Frontal cortex (tissue), 4 donors: ENCODE data around the gene ZMIZ1. TPM values are rescaled to one million over a fixed set of nuclear protein-coding genes. Genes with fewer than 3 reads are reported as not detected.

Source experiments
- DNase-seq, 2 donors: peaks; one replicate each; pipeline ENCODE4 v3.0.0; 2012; ENCODE audit warnings: low spot score in 2 of 2
- FAIRE-seq: peaks from 2 replicates; lab custom pipeline; 2012; peaks lifted over from hg19 to GRCh38; lab: Jason Lieb, UNC
- total RNA-seq: library from RNA; depleted of rRNA; stranded (reverse); fragments of >200 nt; gene quantifications from one replicate; pipeline ENCODE4 v1.2.3, GENCODE V29; 2014
- donor health status: control.
- donor health status: control.
- donor health status: control.

Gene ZMIZ1
- total RNA-seq, 1 donor from 2014 or later, result 19.6 TPM

DNA sequence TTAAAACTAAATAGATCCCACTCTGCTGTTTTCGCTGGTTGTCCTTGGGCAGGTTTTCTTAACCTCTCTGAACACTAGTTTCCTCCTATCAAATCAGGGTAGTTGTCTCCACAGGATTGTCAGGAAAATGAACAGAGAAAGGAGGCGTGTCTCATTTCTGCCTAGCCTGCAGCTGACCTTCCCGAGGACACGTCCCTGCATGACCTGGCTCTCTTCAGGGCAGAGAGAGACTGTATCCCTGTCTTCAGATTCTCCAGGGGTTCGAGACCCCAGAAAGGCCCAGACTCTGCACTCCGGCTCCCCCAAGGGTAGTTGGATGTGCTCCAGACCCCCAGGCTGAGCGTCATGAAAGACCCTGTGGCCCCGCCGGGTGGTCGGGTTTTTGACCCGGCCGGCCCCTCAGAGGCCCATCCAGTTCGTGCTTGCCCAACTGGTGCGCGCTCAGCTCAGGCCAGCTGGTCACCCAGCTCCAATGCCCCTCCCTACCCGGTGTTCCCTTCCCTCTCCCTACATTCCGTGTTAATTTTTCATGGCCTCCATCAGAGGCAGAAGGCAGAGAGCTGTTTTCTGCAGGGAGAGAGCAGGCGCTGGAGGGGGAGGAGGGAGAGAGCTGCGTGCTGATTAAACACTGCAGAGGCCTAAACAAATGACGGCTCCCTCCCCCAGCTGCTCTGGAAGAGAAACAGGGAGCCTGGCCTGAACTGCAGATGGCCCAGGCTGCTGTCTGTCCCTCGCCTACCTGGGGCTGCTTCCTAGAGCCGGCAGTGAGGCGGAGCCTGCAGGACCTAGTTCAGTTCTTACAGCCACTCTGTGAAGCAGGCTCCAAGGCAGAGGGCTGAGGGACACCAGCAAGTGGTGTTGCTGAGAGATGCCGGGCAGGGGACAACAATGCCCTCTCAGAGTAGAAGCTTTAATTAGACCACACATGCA lies 192.3 kb downstream of the ZMIZ1 start:
- no peak for FAIRE-seq
- no peak for DNase-seq

DNA sequence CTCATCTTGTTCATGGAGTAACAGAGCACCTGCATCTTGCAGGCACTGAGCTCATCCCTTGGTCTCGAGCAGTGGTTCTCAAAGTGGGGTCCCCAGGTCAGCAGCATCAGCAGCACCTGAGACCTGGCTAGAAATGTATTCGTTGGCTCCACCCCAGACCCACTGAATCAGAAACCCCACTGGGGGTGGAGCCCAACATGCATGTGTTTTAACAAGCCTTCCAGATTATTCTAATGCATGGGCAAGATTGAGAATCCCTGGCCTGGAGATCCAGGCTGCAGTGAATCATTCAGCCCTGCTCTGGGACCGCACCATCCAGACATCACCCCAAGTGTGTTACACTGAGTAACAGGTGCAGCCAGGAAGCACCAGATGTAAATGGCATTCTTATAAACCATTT lies 193.4 kb downstream of the ZMIZ1 start:
- no peak for FAIRE-seq

DNA sequence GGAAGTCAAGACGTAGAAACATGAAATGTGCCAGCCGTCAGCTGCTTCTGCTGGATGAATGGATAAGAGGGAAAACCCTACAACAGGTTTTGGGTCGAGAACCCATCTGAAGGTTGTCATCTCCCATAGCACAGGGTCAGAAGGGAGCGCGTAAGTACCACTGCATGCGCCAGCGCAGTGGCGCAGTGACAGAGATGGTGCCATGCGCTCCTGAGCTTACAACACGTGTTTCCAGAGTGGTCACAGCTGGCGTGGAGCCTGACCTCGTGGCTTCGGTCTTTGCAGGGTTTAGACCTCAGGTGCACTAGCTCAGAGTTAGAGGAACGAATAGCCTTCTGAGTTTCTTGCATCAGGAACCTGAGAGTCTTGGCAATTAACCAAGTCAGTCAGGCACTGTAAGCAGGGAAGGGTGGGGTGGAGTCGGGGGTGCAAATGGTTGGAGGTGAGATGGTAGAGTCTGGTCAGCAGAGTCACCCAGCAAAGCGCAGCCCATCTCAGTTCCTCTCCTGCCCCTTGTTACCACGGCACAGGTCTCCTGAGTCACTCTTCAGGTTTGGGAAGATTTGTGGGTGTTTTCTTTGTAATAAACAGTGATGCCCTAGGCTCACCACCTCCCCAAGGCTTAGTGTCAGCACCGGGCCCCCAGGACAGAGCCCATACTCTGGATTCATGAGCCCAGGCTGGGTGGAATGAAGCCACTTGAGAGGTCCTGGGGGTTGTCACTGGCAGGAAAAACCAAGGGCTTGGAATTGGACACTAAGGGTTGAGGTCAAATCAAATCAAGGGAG lies 194.4 kb downstream of the ZMIZ1 start:
- DNase-seq (no peak), FAIRE-seq (no peak)

More for the DNA sequence above, 193.4 kb downstream of the ZMIZ1 start:
- no peak for DNase-seq

DNA sequence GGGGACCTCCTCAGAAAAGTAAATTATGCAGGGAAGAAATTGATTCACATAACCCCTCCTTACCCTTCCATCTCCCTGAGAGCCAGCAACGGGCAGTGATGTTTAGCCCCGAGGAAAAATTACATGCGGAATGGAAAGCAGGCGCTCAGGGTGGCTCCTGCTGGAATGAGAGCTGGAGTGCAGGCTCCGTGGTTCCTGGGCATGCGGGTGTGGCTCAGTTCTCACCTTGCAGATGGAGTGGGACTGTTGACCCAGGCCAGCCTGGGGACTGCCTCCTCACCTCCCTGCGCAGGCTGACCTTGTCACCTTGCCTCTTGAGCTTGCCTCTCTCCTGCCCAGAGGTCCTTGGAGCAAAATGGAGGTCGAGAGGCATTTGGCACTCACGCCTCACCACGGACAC lies 195.2 kb downstream of the ZMIZ1 start:
- DNase-seq (no peak), FAIRE-seq (no peak)

DNA sequence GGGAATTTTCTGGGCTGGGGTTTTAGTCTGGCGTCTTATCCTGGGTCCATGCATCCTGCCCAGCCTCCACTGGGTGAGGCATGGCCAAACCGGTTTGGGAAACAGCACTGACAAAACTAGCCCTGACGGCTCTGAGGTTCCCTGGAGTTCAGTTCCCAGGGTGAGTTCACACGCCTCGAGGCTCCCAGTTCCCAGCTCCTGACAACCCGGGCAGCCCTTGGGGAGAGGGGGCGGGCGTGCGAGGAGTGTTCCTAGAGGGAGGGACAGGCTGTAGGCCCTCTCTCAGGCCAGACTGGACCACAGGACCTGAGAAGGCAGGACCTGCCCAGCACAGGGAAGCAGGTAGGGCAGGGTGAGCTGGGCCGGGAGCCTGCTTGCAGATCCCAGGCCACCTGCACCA lies 196.2 kb downstream of the ZMIZ1 start:
- DNase-seq (no peak), FAIRE-seq (no peak)

DNA sequence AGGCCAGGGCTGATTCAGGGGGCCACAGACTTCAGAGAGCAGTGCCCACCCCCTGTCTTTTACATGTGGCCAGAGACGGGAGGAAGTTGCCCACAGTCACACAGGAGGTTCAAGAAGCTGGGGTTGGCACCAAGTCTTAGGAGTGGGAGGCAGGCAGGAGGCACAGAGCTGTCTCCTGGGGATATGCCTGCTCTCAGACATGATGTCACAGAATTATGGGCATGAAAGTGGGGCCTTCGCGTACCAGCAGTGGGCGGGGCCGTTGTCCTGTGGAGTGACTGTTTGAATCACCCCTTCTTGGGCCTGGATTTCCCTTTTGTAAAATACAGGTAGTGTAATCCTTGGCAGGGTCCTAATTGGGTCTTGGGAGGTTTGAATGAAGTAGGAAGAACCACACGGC lies 197.3 kb downstream of the ZMIZ1 start:
- no peak for FAIRE-seq

DNA sequence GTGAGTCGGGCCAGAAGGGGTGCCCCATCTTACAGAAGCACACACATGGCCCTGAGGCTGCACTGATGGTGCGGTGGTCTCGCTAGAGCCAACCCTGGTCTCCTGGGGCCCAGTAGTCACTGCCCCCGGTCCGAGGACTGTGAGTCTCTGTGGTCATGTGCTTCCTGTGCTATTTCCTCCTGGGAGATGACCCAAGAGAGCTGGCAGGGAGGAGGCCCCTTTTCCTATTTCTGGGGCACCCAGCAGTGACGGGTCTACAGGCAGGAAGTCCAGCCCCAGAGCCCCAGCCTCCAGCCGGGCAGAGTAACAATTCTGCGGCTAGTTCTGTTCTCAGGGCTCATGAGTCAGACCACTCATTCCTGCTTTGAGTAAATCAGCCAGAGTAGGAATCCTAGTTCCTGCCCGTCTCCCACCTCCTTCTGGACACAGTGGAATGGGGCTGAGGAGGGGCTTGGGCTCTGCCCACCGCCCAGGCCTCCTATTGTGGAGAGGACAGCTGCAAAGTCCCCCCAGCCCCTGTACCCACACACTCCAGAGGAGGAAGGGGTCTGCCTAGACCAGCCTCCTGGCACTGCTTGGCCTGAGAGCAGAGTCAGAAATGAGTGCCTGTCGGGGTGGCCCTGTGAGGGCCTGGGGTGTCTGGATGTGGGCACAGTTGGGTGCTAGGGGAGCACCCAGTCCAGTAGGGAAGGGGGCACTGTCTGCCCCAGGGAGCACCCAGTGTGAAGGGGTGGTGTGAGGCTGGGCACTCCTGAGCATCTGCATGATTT lies 198.0 kb downstream of the ZMIZ1 start:
- DNase-seq (no peak), FAIRE-seq (no peak)

More for the DNA sequence above, 197.3 kb downstream of the ZMIZ1 start:
- DNase-seq, result no peak

DNA sequence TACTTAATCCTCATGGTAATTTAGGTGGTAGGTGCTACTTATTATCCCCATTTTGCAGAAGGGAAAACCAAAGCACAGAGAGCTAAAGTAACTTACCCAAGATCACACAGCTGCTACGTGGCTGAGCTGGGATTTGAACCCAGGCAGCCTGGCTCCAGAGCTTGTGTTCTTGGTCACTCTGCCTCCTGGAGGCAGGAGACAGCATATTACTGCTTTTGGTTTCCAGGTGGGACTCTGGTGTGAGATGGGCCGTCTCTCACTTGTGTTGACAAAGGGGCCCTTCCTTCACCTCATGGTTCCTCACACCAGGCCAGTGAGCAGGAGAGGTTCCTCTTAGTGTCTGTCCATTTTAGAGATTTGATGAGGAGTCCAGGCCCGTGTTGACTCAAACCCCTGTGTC lies 198.7 kb downstream of the ZMIZ1 start:
- DNase-seq, result no peak
- FAIRE-seq, result no peak

DNA sequence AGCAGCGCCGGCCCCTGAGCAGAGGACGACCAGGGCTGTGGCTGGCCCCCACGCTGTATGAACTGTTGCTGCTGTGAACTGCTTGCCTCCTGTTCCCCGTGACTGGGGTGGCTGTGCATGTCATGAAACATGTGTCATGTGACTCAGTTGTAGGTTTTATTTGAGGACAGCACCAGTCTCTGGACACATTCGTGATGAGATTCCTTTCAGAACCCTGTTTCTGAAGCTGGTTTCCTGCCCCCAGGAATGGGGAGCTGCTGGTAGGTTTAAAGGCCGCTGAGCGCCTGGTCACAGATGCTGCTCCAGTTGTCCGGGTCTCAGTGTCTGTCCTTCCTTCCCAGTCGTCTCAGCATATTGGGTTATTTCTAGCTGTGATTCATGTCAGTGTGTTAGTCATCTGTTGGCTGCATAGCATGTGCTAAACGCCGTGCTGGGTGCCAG lies 199.4 kb downstream of the ZMIZ1 start:
- DNase-seq (no peak), FAIRE-seq (no peak)

DNA sequence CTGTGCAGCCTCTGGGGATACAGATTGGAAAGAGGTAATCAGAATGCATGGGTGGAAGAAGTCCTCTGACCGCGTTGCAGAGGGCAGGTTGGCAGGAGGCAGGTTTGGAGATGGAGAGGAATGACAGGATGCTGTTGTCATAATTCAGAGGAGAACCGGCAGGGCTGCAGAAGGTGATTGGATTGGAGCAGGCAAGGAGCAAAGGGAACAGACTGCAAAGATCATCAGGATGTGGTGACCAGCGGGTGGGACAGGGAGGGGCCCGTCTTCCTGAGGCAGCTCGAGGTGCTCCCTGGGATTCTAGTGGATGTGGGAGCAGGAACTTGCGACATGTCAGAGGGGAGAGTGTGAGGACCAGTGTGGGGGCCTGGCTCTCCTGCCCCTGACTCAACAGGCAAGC lies 200.0 kb downstream of the ZMIZ1 start:
- FAIRE-seq, result no peak
- DNase-seq, result no peak

DNA sequence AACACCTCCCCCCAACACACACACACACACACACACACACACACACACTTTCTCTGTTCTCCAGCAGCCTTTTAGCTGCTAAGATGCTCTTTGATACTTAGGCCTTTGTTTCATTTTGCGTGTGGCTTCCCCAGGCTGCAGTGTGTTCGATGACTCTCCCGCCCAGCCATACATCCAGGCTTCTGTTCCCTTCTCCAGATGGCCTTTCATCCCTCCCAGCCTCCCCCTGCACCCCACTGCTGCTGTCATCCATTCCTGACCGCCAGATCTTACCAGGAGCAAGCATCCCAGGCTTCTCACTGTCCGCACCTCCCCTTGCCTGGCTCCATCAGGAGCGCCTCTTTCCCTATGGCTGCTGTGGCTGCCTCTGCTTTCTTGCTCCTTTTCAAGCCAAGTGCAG lies 200.7 kb downstream of the ZMIZ1 start:
- DNase-seq, result no peak
- FAIRE-seq, result no peak

DNA sequence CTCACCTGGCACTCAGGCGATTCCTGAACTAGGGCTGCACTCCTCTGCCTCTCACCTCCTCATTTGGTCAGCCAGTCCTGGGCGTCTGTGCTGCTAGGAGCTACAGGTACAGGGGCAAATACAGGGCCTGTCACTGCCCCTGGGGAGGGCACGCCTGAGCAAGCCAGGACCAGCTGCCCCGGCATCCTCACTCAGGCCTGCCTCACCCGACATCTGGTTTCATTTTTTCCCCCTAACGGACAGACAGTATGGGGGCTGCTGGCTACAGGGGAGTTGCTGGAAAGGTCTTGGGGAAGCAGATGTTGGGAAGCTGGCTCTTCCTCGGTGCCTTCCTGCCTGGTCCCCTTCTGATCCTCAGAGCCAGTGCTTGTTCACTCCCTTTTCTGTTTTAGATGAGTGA lies 201.2 kb downstream of the ZMIZ1 start:
- no peak for DNase-seq
- no peak for FAIRE-seq

DNA sequence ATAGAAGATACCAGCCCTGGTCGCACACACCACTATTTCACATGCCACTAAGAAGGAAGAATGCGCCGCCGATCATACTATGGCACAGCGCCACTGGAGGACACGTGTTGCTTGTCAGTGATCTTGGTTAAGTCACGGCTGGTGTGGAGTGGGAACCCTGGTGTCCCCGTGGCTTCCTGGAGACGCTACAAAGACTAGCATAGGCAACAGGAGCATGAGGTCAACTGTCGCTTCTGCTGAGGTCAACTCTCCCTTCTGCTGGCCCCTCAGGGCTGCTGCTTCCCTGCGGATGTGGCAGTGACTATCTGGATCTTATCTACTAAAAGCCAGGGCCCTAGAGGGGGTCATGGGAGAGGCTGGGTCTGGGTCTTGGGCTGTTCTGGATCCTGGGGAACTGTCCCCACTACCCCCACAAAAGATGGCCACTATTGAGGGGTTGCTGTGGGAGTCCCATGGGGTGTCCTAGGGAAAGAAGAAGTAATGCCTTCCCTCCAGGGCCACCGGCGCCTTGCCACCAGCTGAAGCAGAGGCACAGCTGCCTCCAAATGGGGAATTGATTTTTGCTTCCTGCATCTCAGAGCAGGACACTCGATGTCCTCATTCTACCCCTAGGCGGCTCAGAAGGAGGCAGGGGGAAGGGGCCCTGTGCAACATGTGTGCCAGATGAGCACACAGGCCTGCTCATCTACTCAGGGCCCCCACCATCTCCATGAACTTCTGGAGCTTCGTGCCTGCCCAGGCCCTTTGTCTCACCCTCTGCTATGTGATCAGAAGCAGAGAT lies 201.9 kb downstream of the ZMIZ1 start:
- no peak for FAIRE-seq
- DNase-seq, result no peak

DNA sequence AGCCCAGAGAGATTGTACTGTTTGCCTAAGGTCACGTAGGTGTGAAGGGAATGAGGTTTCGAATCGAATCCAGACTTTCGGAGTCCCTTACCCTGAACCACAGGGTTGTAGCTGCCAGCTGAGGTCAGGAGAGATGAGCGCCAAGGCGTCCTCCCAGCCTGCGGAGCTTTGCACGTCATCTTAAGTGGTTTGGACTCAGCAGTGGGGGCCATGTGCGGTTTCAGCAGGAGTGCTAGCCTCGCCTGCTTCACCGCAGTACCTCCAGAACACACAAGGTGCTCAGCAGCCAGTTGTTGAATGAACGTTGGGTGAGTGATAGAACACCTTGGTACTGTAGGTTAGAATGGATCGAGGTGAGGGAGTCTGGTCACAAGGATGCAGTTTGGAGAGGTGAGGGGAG lies 203.6 kb downstream of the ZMIZ1 start:
- DNase-seq (no peak), FAIRE-seq (no peak)

DNA sequence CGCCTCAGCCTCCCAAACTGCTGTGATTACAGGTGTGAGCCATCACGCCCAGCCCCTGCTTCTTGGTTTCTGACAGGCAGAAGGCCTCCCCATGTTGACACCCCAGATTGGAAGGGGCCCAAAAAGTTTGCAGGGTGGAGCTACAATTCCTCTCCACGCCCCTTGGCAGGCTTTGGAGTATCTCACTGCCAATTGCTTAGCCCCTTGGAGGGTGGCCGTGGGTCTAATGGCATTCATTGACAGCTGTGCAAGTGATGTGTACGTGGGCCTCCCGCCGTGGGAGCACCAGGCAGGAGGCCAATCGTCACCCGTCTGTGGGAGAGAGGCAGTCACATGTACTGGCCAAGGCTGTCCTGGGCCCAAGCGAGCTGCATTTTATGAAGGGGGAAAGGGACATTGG lies 204.8 kb downstream of the ZMIZ1 start:
- FAIRE-seq, result no peak
- no peak for DNase-seq

DNA sequence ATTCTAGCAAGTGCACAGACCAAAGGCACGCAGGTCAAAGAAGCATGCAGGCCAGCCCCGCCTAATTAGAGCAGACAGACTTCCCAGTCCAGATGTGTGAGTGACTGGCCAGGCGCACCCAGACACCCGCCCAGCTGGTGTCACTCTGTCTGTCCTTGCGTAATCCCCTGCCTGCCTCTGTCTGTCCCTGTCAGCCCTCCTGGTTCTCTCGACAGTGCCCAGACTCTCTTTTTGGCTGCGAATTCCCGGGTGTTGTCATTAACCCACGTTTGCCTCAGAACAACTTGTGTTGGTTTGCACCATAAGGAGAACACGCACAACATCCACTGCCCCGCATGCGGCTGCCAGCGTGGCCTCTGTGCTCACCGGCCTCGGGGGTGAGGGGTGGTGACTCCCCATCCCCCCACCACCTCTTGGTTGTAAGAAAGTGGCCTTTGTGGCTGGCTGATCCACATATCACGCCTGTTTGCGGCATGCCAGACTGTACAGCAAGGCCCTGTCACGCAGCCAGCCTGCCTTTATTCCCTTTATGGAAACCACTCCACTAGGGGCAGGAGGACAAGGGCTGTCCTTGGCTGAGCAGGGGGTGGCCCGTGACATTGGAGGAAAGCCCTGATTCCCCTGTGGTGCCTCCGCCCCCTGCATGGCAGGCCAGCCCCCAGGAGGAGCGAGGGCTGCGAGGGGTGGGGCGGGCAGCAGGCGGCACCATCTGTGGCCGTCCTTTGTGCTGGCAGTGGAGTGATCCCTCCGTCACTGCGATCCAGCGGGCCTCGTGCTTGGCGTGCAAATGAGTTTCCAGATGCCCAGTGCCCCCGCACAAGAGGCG lies 205.7 kb downstream of the ZMIZ1 start:
- DNase-seq (peak; percentile 75 to 80), FAIRE-seq (no peak)

DNA sequence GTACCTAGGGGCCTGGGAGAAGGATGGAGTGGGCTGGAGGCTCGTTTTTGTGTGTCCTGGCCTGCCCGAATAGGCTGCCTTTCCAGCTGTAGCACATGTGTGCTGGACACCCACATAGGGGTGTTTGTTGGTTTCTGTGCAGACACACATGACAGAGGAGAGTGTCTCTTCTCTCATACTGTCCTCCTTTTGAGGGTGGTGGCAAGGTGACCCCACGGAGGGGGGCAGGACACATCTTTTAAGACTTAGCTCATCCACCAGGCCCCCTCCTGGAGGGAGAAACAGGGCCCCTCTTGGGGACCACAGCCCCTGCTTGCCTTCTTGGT lies 206.3 kb downstream of the ZMIZ1 start:
- FAIRE-seq (no peak), DNase-seq (no peak)

DNA sequence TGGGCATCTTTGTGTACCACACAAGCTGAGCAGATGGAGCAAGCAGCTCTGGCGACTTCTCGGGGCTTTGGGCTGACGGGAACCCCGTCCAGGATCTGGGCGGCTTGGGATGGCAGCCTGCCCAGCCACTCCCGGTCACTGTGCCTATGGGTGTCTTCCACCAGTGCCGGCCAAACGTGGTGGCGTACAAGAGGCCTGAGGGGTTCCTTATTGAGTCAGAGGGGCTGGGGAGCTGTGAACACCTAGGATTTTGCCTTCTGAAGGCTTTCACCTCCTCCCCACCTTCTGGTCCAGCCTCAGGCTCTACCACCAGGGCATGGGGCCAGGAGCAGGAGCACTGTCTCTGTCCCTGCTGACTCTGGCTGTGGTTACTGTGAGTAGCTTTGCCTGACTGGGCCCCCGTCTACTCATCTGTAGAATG lies 206.7 kb downstream of the ZMIZ1 start:
- DNase-seq (no peak), FAIRE-seq (no peak)
